GM12874 (cell line): ENCODE data around the gene BRI3.

Experiments
- CTCF ChIP-seq: IDR thresholded peaks from 2 replicates; pipeline ENCODE4 v1.5.1; 2011; ENCODE audit warnings: low read depth, mild to moderate bottlenecking, control low read depth, low read length, moderate library complexity; ENCODE audit not compliant: insufficient read depth

BRI3 gene

GRCh38 chr7:98319176-98319575 lies 37.7 kb downstream of the BRI3 start:
- TF ChIP-seq CTCF = no peak

GRCh38 chr7:98321301-98321700 lies 39.8 kb downstream of the BRI3 start:
- TF ChIP-seq CTCF = no peak

GRCh38 chr7:98322331-98323270 lies 41.1 kb downstream of the BRI3 start:
- no peak for TF ChIP-seq CTCF

- no peak for TF ChIP-seq CTCF
These were observed 42.3 kb downstream of the BRI3 start for GRCh38 chr7:98323597-98324322.

GRCh38 chr7:98324782-98325181 lies 43.3 kb downstream of the BRI3 start:
- TF ChIP-seq CTCF = no peak

- no peak for TF ChIP-seq CTCF
These were observed 47.8 kb downstream of the BRI3 start for GRCh38 chr7:98329100-98329790.
